GM21390 (cell line): ENCODE results near the gene EIF2A.
"Not testable (repeated sequence)": the region's sequence is repeated elsewhere in the genome, so short reads cannot be mapped to it uniquely, and the experiment has no call there.

Source experiments
- ATAC-seq: cut with Tn5 transposase; IDR thresholded peaks from one replicate; pipeline ENCODE4 v1.9.1; 2021; ENCODE audit not compliant: unreplicated experiment

Gene EIF2A

DNA sequence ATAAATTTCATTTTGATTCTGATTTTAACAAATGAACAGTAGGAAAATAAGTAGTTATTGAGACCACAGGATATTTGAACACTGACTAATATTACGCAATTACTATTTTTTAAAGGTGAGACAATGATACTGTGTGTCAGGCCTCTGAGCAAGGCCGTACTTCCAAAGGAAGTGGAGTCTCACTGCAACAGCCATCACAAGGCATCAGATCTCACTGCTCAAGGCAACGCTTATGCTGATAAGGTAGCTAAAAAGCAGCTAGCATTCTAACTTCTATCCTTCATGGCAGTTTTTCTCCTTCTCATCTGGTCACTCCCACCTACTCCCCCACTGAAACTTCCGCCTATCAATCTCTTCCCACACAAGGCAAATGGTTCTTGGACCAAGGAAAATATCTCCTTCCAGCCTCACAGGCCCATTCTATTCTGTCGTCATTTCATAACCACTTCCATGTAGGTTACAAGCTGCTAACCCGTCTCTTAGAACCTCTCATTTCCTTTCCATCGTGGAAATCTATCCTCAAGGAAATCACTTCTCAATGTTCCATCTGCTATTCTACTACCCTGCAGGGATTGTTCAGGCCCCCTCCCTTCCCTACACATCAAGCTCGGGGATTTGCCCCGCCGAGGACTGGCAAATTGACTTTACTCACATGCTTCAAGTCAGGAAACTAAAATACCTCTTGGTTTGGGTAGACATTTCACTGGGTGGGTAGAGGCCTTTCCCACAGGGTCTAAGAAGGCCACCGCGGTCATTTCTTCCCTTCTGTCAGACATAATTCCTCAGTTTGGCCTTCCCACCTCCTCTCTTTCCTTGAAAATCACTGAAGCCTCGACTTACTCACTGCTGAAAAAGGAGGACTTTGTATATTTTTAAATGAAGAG is 54.3 kb downstream of the EIF2A start:
- not testable (repeated sequence) for ATAC-seq

DNA sequence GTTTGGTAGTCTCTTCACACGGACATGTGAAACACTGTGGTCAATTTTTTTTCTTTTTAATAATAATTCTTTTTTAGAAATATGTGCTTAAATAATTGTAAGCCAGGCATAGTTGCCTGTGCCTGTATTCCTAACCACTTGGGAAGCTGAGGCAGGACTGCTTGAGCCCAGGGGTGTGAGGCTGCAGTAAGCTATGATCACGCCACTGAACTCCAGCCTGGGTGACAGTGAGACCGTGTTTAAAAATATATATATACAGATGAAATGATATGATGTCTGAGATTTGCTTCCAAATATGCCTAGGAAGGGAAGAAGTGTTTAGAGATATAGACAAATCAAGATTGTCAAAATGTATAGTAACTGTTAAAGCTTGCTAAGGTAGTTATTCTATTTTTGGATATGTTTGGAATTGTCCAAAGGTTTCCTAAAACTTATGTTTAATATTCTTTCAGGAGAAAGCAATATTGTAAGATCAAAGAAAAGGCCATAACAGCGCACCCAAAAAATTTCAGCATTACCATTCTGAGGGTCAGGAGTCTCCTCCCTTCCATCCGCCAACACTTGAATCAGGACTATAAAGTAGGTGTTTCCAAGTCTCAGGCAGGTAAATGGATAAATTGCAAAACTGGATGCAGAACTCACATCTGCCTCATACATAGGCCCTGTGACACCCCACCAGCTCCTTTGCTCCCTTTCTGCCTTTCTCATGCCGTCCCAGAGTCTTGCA is 56.0 kb downstream of the EIF2A start:
- ATAC-seq, result peak; percentile 9

DNA sequence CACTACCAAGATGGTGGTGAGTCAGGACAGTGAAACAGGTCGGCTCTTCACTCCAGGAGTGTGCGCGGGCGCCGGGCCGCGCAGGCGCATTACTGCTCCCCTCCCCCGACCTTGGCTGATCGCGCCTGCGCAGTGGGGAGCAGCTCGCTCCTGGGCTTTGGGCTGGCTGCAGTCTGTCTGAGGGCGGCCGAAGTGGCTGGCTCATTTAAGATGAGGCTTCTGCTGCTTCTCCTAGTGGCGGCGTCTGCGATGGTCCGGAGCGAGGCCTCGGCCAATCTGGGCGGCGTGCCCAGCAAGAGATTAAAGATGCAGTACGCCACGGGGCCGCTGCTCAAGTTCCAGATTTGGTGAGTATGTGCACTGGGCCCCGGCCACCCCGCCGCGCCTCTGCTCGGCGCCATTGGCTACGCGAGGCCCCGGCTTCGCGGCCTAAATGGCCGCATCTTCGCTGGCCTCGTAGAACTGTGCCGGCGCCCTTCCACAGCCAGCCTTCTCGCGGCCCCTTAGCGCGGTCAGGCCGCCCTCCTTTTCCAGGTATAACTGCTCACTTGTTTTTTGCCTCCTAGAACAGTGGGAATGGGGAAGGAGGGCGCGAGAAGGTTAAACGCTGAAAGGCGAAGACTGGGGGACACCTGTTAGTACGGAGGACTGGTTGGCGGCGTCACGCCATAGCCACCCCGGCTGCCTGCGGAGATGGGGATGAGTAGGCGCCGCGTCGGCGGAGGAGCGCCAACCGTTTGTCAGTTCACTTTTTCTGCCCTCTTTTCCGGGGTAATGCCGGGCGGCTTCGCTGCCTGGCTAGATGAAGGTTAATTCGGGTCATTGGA is 56.8 kb downstream of the EIF2A start, which contains the start of gene SELENOT:
Gene SELENOT, plus strand, starts transcription at position 169 of the 827 bp plus-strand sequence. Its CDS starts 42 bp downstream, at position 211.
- ATAC-seq, result peak; percentile 50

DNA sequence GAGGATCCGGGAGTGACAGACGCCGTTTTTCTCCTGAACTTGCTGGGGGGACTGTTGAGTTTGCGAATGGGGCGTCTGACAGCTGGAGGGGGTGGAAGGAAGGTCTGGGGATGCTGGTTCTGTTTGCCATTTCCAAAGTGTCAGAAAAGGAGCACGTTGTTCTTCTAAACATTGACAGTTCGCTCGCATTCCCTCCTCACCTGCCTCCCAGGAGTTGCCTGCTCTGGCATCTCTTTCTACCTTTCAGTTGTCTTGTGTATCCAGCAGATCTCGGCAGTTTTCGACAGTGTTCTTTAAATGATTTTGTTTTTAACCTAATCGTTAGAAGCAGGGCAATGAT is 57.4 kb downstream of the EIF2A start:
- ATAC-seq, result no peak

DNA sequence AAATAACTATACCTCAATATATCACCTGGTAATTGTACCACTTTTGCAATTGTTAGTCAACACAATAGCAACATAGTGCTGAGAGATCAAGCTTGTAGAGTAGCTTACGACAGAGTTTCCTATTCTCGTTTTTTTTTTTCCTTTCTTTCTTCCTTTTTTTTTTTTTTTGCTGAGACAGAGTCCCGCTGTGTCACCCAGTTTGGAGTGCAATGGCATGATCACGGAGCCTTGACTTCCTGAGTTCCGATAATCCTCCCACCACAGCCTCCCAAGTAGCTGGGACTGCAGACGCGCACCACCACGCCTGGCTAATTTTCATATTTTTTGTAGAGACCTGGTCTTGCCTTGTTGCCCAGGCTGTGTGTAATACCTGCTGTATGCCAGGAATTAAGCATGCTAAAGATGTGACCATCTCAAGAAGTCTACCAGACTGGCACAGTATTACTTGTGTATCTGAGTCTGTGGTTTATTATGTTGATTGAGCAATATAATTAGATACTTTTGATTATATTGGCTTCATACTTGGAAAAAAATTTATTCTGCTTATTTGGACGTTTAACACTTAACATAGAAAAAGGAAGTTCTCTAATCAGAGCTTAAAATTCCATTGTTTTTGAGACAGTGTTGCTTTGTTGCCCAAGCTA is 59.5 kb downstream of the EIF2A start:
- no peak for ATAC-seq

DNA sequence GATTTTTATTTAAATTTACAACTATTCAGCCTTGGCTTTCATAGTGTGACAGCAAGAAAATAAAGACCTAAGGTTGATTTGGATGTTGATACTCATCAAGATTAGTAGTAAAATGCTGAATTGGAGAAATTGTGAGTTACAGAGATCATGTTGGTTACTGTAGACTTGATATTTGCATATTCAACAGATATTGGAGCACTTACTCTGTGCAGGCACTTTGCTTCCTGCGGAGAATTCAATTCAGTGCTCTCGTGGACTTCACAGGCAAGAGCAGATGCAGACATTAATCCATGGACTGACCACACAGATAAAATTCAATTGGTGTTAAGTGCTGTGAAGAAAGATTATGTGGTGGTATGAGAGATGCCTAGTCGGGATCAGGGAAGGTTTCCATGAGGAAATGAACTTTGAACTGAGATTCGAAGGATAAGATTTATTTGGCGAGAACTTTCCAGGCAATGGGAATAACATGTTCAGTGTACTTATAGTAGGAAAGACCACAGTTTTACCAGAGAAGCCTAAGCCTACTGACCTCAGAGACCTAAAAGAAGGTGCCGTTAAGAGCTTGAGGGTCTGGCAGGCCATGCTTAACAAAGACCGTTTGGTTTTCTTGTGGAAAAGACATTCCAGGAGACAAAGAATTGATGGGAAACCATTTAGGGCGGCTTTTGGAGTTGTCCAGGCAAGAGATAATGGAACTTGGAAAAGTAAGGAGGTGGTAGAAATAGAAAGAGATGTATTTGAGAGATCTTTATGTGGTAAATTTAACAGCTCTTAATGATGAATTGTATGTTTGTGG is 60.9 kb downstream of the EIF2A start:
- ATAC-seq, result no peak

DNA sequence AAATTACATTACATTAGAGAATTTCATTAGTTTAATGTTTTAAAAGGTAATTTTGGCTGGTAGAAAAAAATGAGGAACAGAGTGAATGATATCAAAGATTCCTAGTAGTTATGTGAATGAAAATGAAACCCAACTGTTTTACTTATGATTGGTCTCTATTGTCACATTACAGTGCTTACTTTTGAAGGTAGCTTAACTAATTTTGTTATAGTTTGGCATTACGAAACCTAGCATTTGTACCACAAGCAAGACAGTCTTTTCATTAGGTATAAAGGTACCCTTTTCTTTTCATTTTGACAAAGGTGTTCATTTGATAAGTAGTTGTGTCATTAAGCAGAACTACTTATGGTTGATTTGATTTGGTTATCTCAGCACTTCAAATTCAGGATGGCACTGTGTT is 63.4 kb downstream of the EIF2A start:
- ATAC-seq, result no peak

DNA sequence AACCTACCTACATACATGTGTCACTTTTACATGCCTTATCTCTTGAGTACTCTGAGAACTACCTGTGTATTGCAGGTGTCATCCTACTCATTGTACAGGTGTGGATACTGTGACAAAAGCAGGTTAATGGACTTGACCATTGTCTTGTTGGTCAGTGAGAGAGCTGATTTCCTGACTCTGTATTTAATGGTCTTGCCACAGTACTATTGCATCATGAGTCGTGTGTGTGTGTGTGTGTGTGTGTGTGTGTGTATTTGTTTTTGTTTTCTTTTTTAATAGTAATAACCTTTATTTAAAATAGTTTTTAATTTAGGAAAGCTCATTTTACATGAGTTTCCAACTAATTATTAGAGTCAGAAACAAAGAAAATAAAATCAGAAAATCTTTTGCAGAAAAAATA is 64.2 kb downstream of the EIF2A start:
- ATAC-seq, result no peak

DNA sequence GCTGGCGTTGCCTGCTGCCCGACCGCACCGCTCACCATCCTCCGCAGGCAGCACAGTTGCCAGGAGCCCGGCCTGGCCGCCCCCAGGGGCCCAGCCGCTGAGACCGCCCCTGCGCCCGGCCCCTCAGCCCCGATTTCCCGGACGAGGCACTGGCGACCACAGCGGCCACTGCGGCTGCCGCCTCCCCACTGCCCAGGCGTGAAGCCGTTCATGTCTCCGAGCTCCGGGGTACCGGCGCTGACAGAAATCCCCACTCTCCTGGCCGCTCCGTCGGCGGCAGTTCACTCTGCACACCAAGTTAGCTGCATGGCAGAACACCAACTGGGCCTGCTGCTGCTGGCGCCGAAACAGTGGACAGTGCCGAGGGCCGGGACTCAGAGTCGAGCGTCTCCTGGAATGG is 65.1 kb downstream of the EIF2A start:
- no peak for ATAC-seq

DNA sequence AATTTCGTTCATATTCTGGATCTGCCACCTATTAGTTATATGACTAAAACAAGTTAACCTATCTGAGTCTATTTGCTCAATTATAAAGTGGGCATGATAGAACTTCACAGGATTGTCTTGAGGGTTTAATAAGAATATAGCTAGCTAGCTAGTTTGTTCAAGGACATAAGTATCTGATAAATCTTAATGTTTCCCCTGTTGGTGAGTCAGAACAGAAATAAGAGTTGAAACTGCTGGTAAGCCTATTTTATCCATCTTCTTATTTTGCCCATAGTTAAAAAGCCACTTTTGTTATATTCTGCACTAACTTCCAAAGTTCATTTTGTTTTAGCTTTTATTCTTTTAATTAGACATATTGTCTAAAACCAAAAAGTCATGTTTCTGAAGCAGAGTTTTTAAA is 65.9 kb downstream of the EIF2A start:
- ATAC-seq, result no peak

DNA sequence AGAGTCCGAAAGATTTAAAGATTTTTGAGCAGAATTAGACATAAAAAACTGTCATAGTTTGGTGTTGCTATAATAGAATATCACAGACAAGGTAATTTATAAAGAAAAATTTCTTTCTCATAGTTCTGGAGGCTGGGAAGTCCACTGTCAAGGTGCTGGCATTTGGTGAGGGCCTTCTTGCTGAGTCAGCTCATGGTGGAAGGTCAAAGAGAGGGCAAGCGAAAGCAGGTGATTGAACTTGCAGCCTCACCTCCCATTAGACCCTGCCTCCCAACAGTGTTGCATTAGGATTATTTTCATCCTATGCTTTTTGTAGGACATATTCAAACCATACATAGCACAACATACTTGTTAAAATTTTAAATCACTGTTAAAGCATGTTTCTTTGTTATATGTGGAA is 66.4 kb downstream of the EIF2A start:
- no peak for ATAC-seq

DNA sequence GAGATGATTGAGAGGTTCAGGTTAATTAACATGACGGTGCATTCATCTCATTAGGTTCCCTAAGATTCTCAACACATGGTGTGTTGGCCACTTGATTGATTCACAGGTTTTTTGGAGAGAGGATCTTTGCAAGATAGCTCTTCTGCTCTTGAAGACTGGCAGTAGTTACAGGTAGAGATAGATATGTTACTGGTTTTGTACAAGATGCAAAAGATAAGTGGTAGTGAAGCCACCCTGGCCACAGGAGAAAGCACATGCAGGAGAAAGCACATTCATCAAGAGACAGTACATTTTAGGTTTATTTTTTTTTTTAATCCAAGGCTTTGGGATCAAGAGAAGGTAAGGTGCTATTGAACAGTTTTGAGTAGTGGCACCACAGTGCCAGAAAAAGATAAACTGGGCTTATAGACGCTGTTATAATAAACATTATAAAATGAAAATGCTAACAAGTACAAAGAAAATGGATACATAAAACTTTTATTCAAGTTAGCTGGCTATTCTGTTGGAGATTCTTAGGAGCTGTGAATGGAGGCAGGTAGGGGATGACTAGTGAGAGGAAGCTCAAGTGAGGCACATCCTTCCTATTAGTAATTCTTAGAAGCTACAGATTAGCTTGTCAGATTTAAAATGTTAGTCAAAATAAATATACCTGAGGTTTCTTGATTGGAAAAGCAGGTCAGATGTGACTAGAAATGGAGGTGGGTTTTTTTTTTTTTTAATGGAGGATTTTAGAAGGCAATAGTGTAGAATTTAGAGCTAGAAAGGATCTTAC is 67.3 kb downstream of the EIF2A start:
- ATAC-seq, result no peak

DNA sequence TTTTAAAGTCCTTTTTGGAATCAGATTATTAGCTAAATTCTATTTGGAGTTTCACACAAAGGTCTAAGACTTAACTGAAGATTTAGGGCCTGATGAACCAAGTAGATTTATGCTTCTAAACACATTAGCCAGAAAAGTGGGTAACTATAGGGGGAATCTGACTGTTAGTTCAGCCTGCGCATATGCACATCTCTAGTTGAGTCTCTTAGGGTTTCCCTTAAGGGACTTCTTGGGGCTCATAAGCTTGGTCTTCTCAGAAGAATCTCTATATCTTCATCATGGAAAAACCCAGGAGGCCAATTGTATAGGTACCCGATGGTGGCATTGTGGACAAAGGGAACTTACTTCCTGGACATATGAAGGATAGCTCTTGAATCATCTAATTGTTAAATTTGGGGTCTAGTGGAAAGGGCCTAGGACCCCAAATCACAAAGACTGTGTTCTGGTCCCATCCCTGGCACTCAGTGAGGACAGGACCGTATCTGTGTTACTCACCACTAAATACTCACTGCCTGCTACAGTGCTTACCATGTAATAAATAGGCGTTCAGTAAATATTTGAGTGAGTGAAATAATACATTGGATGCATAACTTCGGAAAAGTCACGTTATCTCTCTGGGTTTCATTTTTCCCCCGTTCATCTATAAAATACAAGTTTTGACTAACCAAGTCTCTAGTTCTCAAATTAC is 73.6 kb downstream of the EIF2A start:
- ATAC-seq, result no peak

DNA sequence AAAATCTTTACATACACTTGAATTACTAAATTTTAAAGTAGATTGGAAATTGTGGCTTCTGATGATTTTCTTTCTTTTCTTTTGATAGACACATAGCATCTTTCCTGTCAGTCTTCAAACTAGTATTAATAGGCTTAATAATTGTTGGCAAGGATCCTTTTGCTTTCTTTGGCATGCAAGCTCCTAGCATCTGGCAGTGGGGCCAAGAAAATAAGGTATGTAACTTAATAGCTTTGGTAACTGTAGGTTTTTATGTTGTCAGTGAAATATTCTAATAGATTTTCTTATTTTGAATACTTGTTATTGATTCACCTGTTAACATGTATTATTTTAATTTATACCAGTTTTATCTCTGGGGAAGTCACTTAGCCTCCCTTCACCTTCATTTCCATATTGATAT is 76.4 kb downstream of the EIF2A start:
- not testable (repeated sequence) for ATAC-seq

DNA sequence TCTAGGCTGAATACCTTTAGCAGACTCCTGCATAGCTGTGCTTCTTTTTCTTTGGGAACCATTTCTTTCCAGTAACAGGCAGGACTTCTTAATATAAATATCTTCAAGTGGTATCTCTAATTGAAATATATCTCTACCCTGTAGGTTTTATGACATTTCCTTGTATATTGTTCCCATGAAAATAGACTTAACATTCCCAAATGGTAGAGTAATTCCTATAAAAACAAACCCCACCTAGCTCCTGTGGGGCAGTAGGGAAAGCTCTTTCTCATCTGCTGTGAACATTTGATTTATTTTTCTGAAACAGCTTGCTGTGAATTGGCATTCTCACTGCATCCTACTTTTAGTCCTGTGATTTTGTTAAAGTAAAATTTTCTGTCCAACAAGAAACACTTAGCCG is 77.4 kb downstream of the EIF2A start:
- ATAC-seq, result no peak

DNA sequence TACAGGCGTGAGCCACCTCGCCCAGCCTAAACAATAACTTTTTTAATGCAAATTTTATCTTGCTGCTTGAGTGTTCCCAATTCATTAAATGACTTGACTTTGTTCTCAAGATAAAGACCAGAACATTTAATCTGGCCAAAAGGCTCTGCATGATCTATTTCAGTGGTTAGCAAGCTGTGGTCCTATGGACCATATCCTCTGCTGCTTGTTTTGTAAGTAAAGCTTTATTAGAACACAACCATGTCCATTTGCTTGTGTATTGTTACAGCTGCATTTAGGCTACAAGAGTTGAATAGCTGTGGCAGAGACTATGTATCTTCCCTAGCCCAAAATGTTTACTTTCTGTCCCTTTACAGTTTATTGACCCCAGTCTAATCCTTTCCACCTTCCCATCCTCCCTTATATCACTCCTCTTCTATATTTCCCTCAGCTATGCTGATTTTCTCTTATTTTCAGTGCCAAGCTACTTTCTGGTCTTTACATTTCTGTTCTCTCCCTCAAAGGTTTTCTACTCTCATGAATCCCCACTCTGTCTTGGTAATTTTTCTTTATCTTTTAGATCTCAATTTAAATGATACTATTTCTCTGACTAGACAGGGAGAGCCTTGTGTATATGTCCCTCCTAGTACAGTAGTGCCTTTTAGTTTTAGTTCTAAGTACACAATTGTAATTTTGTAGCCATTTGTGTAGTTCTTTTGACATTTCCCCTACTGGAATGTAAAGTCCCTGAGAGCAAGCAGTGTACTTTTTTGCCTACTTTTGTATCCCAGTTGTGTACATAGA is 79.8 kb downstream of the EIF2A start:
- ATAC-seq, result no peak

DNA sequence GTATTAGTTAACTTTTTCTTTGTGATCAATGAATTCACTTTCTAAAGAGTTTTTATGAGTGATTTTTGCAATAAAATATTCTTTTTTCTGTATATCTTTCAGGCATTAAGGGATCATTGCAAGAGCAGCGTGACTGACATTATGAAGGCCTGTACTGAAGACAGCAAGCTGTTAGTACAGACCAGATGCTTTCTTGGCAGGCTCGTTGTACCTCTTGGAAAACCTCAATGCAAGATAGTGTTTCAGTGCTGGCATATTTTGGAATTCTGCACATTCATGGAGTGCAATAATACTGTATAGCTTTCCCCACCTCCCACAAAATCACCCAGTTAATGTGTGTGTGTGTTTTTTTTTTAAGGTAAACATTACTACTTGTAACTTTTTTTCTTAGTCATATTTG is 81.0 kb downstream of the EIF2A start:
- no peak for ATAC-seq
